Cardiac muscle cell (in vitro differentiated cells and primary cell): ENCODE data around the gene AXDND1. TPM values are rescaled to one million over a fixed set of nuclear protein-coding genes. Genes with fewer than 3 reads are reported as not detected.
"Not testable (repeated sequence)": the region's sequence is repeated elsewhere in the genome, so short reads cannot be mapped to it uniquely, and the experiment has no call there.

Experiments
- DNase-seq, 2 donors: peaks; one replicate each; pipeline versions ENCODE4 v3.0.0 to v3.0.0-alpha.2; 2010 to 2017; ENCODE audit warnings: low read depth in 1 of 2, low spot score in 1 of 2
- H3K27ac ChIP-seq: fragments of 200-600 bp; sonication (generic); 2 replicates; pipeline ENCODE4 v1.5.1; 2016
- H3K27me3 ChIP-seq: fragments of 200-600 bp; sonication (generic); 2 replicates; pipeline ENCODE4 v1.6.0; 2016; ENCODE audit warnings: control low read depth
- H3K36me3 ChIP-seq: fragments of 200-600 bp; sonication (generic); 2 replicates; pipeline ENCODE4 v1.5.1; 2016; ENCODE audit warnings: control low read depth
- H3K4me1 ChIP-seq: fragments of 200-600 bp; sonication (generic); 2 replicates; pipeline ENCODE4 v1.8.1; 2017; ENCODE audit warnings: low read depth, mild to moderate bottlenecking, mixed run types
- H3K4me3 ChIP-seq: fragments of 200-600 bp; sonication (generic); 2 replicates; pipeline ENCODE4 v1.5.1; 2016; ENCODE audit warnings: mild to moderate bottlenecking
- H3K9me3 ChIP-seq: fragments of 200-600 bp; sonication (generic); 2 replicates; pipeline ENCODE4 v1.5.1; 2017; ENCODE audit warnings: low read depth, mild to moderate bottlenecking, control low read depth
- CTCF ChIP-seq: IDR thresholded peaks from 2 replicates; pipeline ENCODE4 v1.5.1; 2012; ENCODE audit warnings: low read depth, mild to moderate bottlenecking, low read length
- polyA plus RNA-seq: library from polyadenylated mRNA; unstranded; fragments of >200 nt; fragmentation: Nextera tagmentation; extraction: Ambion mirVana; gene quantifications from 2 replicates; pipeline ENCODE4 v1.2.1, GENCODE V29; 2016
- total RNA-seq: library from RNA; depleted of rRNA; stranded (reverse); fragments of >200 nt; gene quantifications from 2 replicates; pipeline ENCODE4 v1.2.3, GENCODE V29; 2016

Gene AXDND1
- total and polyA plus RNA-seq, 2 experiments from 2014 or later = 0.54 to 0.70 TPM

- Histone ChIP-seq H3K36me3 (no peaks in the 10 kb centered on the region), H3K27me3 (no peaks in the 10 kb centered on the region), H3K4me3 (no peak overlapping the region), H3K27ac (no peak overlapping the region), H3K9me3 (no peaks in the 10 kb centered on the region), H3K4me1 (no peaks in the 10 kb centered on the region)
- no peak for DNase-seq
- no peak for TF ChIP-seq CTCF
Observed at GRCh38 chr1:179393721-179394120, 27.9 kb downstream of the AXDND1 start.

GRCh38 chr1:179399399-179399798, 33.6 kb downstream of the AXDND1 start:
- H3K4me1 ChIP-seq, H3K27me3 ChIP-seq, H3K4me3 ChIP-seq, H3K27ac ChIP-seq, H3K36me3 ChIP-seq, DNase-seq, H3K9me3 ChIP-seq: not testable (repeated sequence)

DNA sequence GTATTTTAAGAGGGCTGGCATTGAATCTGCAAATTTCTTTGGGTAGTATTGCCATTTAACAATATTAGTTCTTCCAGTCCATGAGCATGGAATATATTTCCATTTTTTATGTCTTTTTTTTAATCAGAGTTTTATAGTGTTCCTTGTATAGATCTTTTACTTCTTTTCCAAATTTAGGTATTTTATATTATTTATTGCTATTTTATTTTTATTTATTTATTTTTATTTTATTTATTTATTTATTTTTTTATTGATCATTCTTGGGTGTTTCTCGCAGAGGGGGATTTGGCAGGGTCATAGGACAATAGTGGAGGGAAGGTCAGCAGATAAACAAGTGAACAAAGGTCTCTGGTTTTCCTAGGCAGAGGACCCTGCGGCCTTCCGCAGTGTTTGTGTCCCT, 52.0 kb downstream of the AXDND1 start:
- not testable (repeated sequence) for H3K27me3 ChIP-seq, H3K27ac ChIP-seq, H3K4me3 ChIP-seq, H3K9me3 ChIP-seq, H3K36me3 ChIP-seq, DNase-seq, H3K4me1 ChIP-seq

DNA sequence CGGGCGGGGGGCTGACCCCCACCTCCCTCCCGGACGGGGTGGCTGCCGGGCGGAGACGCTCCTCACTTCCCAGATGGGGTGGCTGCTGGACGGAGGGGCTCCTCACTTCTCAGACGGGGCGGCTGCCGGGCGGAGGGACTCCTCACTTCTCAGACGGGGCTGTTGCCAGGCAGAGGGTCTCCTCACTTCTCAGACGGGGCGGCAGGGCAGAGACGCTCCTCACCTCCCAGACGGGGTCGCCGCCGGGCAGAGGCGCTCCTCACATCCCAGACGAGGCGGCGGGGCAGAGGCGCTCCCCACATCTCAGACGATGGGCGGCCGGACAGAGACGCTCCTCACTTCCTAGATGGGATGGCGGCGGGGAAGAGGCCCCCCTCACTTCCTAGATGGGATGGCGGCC, 52.9 kb downstream of the AXDND1 start:
- H3K4me3 ChIP-seq, H3K9me3 ChIP-seq, H3K27me3 ChIP-seq, H3K36me3 ChIP-seq, H3K4me1 ChIP-seq, H3K27ac ChIP-seq, DNase-seq: not testable (repeated sequence)

GRCh38 chr1:179424610-179425009, 58.8 kb downstream of the AXDND1 start:
- no peak for TF ChIP-seq CTCF
- no peaks in the 10 kb centered on the region for H3K36me3 ChIP-seq
- no peak overlapping the region for H3K27ac ChIP-seq
- no peaks in the 10 kb centered on the region for H3K27me3 ChIP-seq
- DNase-seq = no peak
- no peaks in the 10 kb centered on the region for H3K9me3 ChIP-seq
- no peaks in the 10 kb centered on the region for H3K4me1 ChIP-seq
- H3K4me3 ChIP-seq = no peak overlapping the region

GRCh38 chr1:179425186-179425585, 59.4 kb downstream of the AXDND1 start:
- no peaks in the 10 kb centered on the region for H3K9me3 ChIP-seq
- TF ChIP-seq CTCF = no peak
- no peaks in the 10 kb centered on the region for H3K27me3 ChIP-seq
- H3K4me1 ChIP-seq = no peaks in the 10 kb centered on the region
- no peak overlapping the region for H3K4me3 ChIP-seq
- no peak overlapping the region for H3K27ac ChIP-seq
- no peaks in the 10 kb centered on the region for H3K36me3 ChIP-seq
- no peak for DNase-seq

- TF ChIP-seq CTCF = no peak
- no peak for DNase-seq
- H3K9me3 ChIP-seq = no peaks in the 10 kb centered on the region
Observed at GRCh38 chr1:179437171-179437570, 71.4 kb downstream of the AXDND1 start.

DNA sequence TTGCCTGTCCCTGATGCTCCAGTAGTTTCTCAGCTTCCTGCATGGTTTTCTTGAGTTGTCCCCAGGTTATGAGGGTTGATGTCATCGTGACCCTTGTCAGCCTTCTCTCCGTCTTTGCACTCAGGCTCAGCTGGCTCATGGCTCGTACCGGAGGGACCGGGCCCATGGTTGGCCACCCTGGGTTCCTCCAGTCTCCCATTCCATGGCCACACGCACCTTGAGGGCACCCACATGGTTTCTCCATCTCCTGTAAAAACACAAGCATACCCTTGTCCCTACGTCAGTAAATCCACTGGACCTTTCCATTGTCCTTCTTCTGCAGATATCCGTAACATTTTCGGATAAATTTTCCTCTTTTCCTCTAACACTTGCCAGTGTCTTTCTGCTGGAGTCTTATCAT, 73.9 kb downstream of the AXDND1 start:
- not testable (repeated sequence) for H3K27ac ChIP-seq, DNase-seq, H3K27me3 ChIP-seq, H3K4me3 ChIP-seq, H3K36me3 ChIP-seq, H3K4me1 ChIP-seq, H3K9me3 ChIP-seq

More at GRCh38 chr1:179437171-179437570, 71.4 kb downstream of the AXDND1 start:
- no peaks in the 10 kb centered on the region for H3K27me3 ChIP-seq
- no peaks in the 10 kb centered on the region for H3K36me3 ChIP-seq
- H3K4me3 ChIP-seq = no peak overlapping the region
- H3K27ac ChIP-seq = no peak overlapping the region
- H3K4me1 ChIP-seq = no peaks in the 10 kb centered on the region

DNA sequence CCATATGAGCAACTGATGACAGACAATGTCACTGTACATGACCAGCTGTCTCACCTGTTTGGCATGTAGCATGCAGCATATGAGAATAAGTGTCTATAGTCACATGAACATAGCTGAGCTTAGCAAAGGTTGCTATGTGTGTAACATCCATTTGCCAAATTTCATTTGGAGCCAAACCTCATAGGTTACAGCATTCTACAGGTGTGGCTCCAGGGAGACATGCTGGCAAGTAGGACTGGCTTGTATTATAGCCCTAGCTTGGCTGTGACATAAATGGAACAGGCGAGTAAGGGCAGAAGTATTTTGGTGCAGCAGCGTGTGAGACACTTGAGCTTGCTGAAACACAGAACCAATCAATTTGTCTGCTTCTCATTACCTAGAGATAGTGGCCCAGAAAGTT, 74.5 kb downstream of the AXDND1 start:
- H3K27me3 ChIP-seq, H3K4me1 ChIP-seq, H3K36me3 ChIP-seq, DNase-seq, H3K9me3 ChIP-seq, H3K27ac ChIP-seq, H3K4me3 ChIP-seq: not testable (repeated sequence)
